Mesendoderm (in vitro differentiated cells): ENCODE data around the gene CGB3.
"Not testable (repeated sequence)": the region's sequence is repeated elsewhere in the genome, so short reads cannot be mapped to it uniquely, and the experiment has no call there.

Experiments used
- DNase-seq: peaks from one replicate; pipeline ENCODE4 v3.0.0; 2013
- H2AK5ac ChIP-seq: 2 replicates; pipeline ENCODE4 v1.6.1; 2013; ENCODE audit warnings: low read length, inconsistent platforms
- H2BK120ac ChIP-seq: 2 replicates; pipeline ENCODE4 v1.6.1; 2013; ENCODE audit warnings: low read depth, mild to moderate bottlenecking, low read length, moderate library complexity, mixed read lengths
- H2BK15ac ChIP-seq: replicated peaks from 2 replicates; pipeline ENCODE4 v1.6.1; 2013; ENCODE audit warnings: low read depth, mild to moderate bottlenecking, moderate library complexity
- H2BK5ac ChIP-seq: 2 replicates; pipeline ENCODE4 v1.6.1; 2013; ENCODE audit warnings: low read length, inconsistent platforms
- H3K18ac ChIP-seq: 2 replicates; pipeline ENCODE4 v1.6.1; 2013; ENCODE audit warnings: mild to moderate bottlenecking, low read length, mixed read lengths
- H3K23ac ChIP-seq: one replicate; pipeline ENCODE4 v1.6.1; 2013; ENCODE audit warnings: low read length
- H3K27ac ChIP-seq: 2 replicates; pipeline ENCODE4 v1.5.1; 2013; ENCODE audit warnings: low read depth, mild to moderate bottlenecking, inconsistent platforms, low read length, moderate library complexity
- H3K27me3 ChIP-seq: 2 replicates; pipeline ENCODE4 v1.6.1; 2013; ENCODE audit warnings: low read length, control low read depth, mild to moderate bottlenecking, inconsistent platforms; ENCODE audit not compliant: insufficient read depth, poor library complexity
- H3K36me3 ChIP-seq: 2 replicates; pipeline ENCODE4 v1.6.1; 2013; ENCODE audit warnings: low read length, inconsistent platforms; ENCODE audit not compliant: control insufficient read depth, insufficient read depth
- H3K4ac ChIP-seq: one replicate; pipeline ENCODE4 v1.6.1; 2013; ENCODE audit warnings: low read depth, mild to moderate bottlenecking, low read length, moderate library complexity
- H3K4me1 ChIP-seq: 2 replicates; pipeline ENCODE4 v1.6.1; 2013; ENCODE audit warnings: low read depth, low read length, inconsistent platforms; ENCODE audit not compliant: control insufficient read depth
- H3K4me2 ChIP-seq: 2 replicates; pipeline ENCODE4 v1.6.1; 2013; ENCODE audit warnings: low read length
- H3K4me3 ChIP-seq: 2 replicates; pipeline ENCODE4 v1.5.1; 2013; ENCODE audit warnings: mild to moderate bottlenecking, low read length
- H3K56ac ChIP-seq: one replicate; pipeline ENCODE4 v1.6.1; 2013; ENCODE audit warnings: low read length
- H3K79me1 ChIP-seq: 2 replicates; pipeline ENCODE4 v1.6.1; 2013; ENCODE audit warnings: low read length, inconsistent platforms
- H3K79me2 ChIP-seq: 2 replicates; pipeline ENCODE4 v1.6.1; 2013; ENCODE audit warnings: mild to moderate bottlenecking, low read length; ENCODE audit not compliant: control insufficient read depth, insufficient read depth
- H3K9ac ChIP-seq: 2 replicates; pipeline ENCODE4 v1.6.1; 2013; ENCODE audit warnings: low read length, inconsistent platforms
- H4K5ac ChIP-seq: one replicate; pipeline ENCODE4 v1.6.1; 2013; ENCODE audit warnings: low read length
- H4K8ac ChIP-seq: one replicate; pipeline ENCODE4 v1.6.1; 2013; ENCODE audit warnings: low read depth, mild to moderate bottlenecking, control low read depth, low read length, moderate library complexity
- WGBS: extraction: QIAGEN DNeasy Blood & Tissue Kit; methylation state at CpG from one replicate; pipeline ENCODE4 v1.1.7; 2013; ENCODE audit warnings: low lambda C conversion rate, missing lambda C conversion rate; ENCODE audit not compliant: insufficient coverage; ENCODE audit errors: extremely low coverage; 5-methylcytosine and 5-hydroxymethylcytosine counted together

The CGB3 gene

DNA sequence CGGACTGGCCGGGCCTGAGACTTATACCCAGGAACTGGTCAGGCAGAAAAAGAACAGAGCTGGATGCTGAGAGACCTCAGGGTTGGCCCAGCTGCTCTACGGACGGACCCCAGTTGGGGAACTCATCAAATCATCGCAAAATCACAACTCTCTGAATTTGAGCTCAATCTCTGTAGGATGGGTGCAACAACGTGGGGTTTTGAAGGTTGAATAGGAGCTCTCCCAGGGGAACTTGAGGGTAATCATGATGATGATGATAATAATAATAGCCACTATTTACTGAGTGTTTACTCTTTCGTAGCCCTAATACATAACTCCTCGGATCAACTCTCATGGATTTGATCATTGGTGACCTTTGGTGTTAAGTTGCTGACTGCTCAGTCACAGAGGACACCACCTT, 6.2 kb upstream of the CGB3 start:
- H2AK5ac ChIP-seq, H3K56ac ChIP-seq, H4K8ac ChIP-seq, H3K4me3 ChIP-seq, H3K4ac ChIP-seq, H3K36me3 ChIP-seq, H3K27ac ChIP-seq, H3K79me2 ChIP-seq, H3K4me2 ChIP-seq, H3K23ac ChIP-seq, H2BK15ac ChIP-seq, H3K18ac ChIP-seq, H3K79me1 ChIP-seq, H4K5ac ChIP-seq, H3K27me3 ChIP-seq, H2BK120ac ChIP-seq, H3K4me1 ChIP-seq, H3K9ac ChIP-seq, H2BK5ac ChIP-seq, DNase-seq: not testable (repeated sequence)
- no CpG with 5 or more reads among the region's 8 CpGs for WGBS

- H3K4me3 ChIP-seq: not testable (repeated sequence)
These were observed 5.6 kb upstream of the CGB3 start for GRCh38 chr19:49029749-49030148.

DNA sequence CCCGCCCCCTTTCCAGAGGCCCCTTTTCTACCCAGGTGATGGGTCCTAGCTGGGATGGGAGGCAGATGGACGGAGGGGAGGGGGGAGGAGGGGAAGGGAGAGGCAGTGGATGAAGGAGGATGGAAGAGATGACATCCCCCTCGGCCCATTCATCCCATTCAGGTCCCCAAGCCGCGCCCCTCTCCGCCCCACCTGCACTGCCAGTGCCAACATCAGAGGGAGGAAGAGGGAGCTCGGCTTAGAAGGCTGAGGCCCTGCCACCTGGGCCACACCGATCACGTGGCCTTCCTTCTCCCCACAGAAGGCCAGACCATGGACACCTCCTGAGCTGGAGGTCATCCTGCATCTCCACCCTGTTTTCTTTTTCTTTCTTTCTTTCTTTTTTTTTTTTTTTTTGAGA, 4.6 kb upstream of the CGB3 start:
- H3K23ac ChIP-seq, H3K4me3 ChIP-seq, H3K56ac ChIP-seq, H3K4ac ChIP-seq, H4K5ac ChIP-seq, H3K27ac ChIP-seq, DNase-seq, H4K8ac ChIP-seq, H3K79me1 ChIP-seq, H3K9ac ChIP-seq, H3K4me1 ChIP-seq, H2AK5ac ChIP-seq, H3K27me3 ChIP-seq, H3K79me2 ChIP-seq, H3K36me3 ChIP-seq, H2BK120ac ChIP-seq, H2BK5ac ChIP-seq, H3K18ac ChIP-seq, H2BK15ac ChIP-seq, H3K4me2 ChIP-seq: not testable (repeated sequence)
- no CpG with 5 or more reads among the region's 9 CpGs for WGBS

More at GRCh38 chr19:49029749-49030148, 5.6 kb upstream of the CGB3 start:
- not testable (repeated sequence) for H2BK5ac ChIP-seq, H3K4ac ChIP-seq, H4K8ac ChIP-seq, H3K27me3 ChIP-seq, H3K23ac ChIP-seq, H3K4me1 ChIP-seq, H3K4me2 ChIP-seq, H3K27ac ChIP-seq, H3K79me2 ChIP-seq, H3K79me1 ChIP-seq, H3K36me3 ChIP-seq, H3K9ac ChIP-seq, H2AK5ac ChIP-seq, H4K5ac ChIP-seq, H2BK15ac ChIP-seq, H3K56ac ChIP-seq, H2BK120ac ChIP-seq, DNase-seq, H3K18ac ChIP-seq
- WGBS: no CpG with 5 or more reads among the region's 14 CpGs

GRCh38 chr19:49025599-49025998, 1.5 kb upstream of the CGB3 start:
- no CpG with 5 or more reads among the region's 23 CpGs for WGBS
- H3K4me2 ChIP-seq, H4K8ac ChIP-seq, H3K27ac ChIP-seq, H2BK15ac ChIP-seq, H3K36me3 ChIP-seq, H3K56ac ChIP-seq, DNase-seq, H3K27me3 ChIP-seq, H3K23ac ChIP-seq, H3K4me3 ChIP-seq, H3K9ac ChIP-seq, H2BK120ac ChIP-seq, H3K4ac ChIP-seq, H3K18ac ChIP-seq, H4K5ac ChIP-seq, H2BK5ac ChIP-seq, H3K4me1 ChIP-seq, H3K79me2 ChIP-seq, H2AK5ac ChIP-seq, H3K79me1 ChIP-seq: not testable (repeated sequence)

DNA sequence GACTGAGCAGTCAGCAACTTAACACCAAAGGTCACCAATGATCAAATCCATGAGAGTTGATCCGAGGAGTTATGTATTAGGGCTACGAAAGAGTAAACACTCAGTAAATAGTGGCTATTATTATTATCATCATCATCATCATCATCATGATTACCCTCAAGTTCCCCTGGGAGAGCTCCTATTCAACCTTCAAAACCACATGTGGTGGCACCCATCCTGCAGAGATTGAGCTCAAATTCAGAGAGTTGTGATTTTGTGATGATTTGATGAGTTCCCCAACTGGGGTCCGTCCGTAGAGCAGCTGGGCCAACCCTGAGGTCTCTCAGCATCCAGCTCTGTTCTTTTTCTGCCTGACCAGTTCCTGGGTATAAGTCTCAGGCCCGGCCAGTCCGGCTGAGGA, 955 bp upstream of the CGB3 start:
- DNase-seq, H3K4me3 ChIP-seq, H2BK5ac ChIP-seq, H4K8ac ChIP-seq, H3K79me1 ChIP-seq, H3K18ac ChIP-seq, H2BK15ac ChIP-seq, H3K27ac ChIP-seq, H3K36me3 ChIP-seq, H3K23ac ChIP-seq, H3K79me2 ChIP-seq, H3K4me1 ChIP-seq, H3K9ac ChIP-seq, H4K5ac ChIP-seq, H2BK120ac ChIP-seq, H3K4me2 ChIP-seq, H3K27me3 ChIP-seq, H2AK5ac ChIP-seq, H3K4ac ChIP-seq, H3K56ac ChIP-seq: not testable (repeated sequence)
- WGBS: no CpG with 5 or more reads among the region's 6 CpGs

- no peak overlapping the region for H3K23ac ChIP-seq
- no peaks in the 10 kb centered on the region for H3K27me3 ChIP-seq
- no peak overlapping the region for H4K8ac ChIP-seq
- H3K27ac ChIP-seq: no peak overlapping the region
- H3K36me3 ChIP-seq: no peaks in the 10 kb centered on the region
- no peak overlapping the region for H2BK15ac ChIP-seq
- no peak overlapping the region for H3K9ac ChIP-seq
- DNase-seq: no peak
- no peak overlapping the region for H3K18ac ChIP-seq
- no peak overlapping the region for H2AK5ac ChIP-seq
- H3K4me1 ChIP-seq: no peaks in the 10 kb centered on the region
- no peaks in the 10 kb centered on the region for H3K79me1 ChIP-seq
- no peak overlapping the region for H3K4ac ChIP-seq
- no peaks in the 10 kb centered on the region for H3K79me2 ChIP-seq
- H2BK5ac ChIP-seq: no peak overlapping the region
- WGBS: no CpG with 5 or more reads among the region's 9 CpGs
- no peak overlapping the region for H3K4me2 ChIP-seq
- no peak overlapping the region for H2BK120ac ChIP-seq
- no peak overlapping the region for H3K4me3 ChIP-seq
- H4K5ac ChIP-seq: no peak overlapping the region
- no peak overlapping the region for H3K56ac ChIP-seq
These were observed 2.0 kb downstream of the CGB3 start for GRCh38 chr19:49022116-49022515.
